ENCODE data around the gene UNC13A. TPM values are rescaled to one million over a fixed set of nuclear protein-coding genes. Genes with fewer than 3 reads are reported as not detected.

Gene UNC13A
- total and polyA plus RNA-seq, 2 donors (not counting 1 experiment from before 2014, with no cell fraction given): under 0.01 to 0.28 TPM

DNA sequence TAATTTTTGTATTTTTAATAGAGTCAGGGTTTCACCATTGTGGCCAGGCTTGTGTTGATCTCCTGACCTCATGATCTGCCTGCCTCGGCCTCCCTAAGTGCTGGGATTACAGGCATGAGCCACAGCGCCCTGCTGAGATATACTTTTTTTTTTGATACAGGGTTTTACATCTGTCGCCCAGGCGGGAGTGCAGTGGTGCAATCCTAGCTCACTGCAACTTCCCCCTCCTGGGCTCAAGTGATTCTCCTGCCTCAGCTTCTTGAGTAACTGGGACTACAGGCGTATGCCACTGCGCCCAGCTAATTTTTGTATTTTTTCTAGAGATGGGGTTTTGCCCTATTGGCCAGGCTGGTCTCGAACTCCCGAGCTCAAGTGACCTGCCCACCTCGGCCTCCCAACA, 130.7 kb downstream of the UNC13A start:
- no peak overlapping the region for H3K4me3 ChIP-seq (replicated peaks in 1 of 4; ENCODE audit: control extremely low read depth in 1 of 4, insufficient read depth in 1 of 4, low read depth in 3 of 4, low read length in 4 of 4)
- peaks cover 21% of the 10 kb centered on the region for H3K79me2 ChIP-seq (ENCODE audit: control insufficient read depth, insufficient read depth, low read length)
- no peak overlapping the region for H3K9ac ChIP-seq (ENCODE audit: insufficient read depth, low read length)
- H3K27ac ChIP-seq (ENCODE audit: insufficient read depth, low read length): no peak overlapping the region
- no peaks in the 10 kb centered on the region for H4K20me1 ChIP-seq (ENCODE audit: control insufficient read depth, extremely low read depth, insufficient read depth, low read length)
- H3K36me3 ChIP-seq (ENCODE audit: control insufficient read depth, insufficient read depth, low read length): peaks cover 11% of the 10 kb centered on the region
- no peaks in the 10 kb centered on the region for H3K27me3 ChIP-seq (ENCODE audit: control insufficient read depth, insufficient read depth, low read length)
- DNase-seq (ENCODE audit: low read depth in 2 of 2): no peak
- no peak overlapping the region for H2AFZ ChIP-seq (ENCODE audit: low read length)
- H3K4me2 ChIP-seq (ENCODE audit: extremely low read depth, insufficient read depth, low read length): no peak overlapping the region
- H3K4me1 ChIP-seq (ENCODE audit: control insufficient read depth, extremely low read depth, insufficient read depth, low read length): peaks cover 8% of the 10 kb centered on the region
- H3K9me3 ChIP-seq (ENCODE audit: control insufficient read depth, insufficient read depth, low read depth, low read length): no peaks in the 10 kb centered on the region
- TF ChIP-seq EZH2 (IDR thresholded peaks at IDR 0.05; ENCODE audit: low read length, missing control alignments) (no peak), CTCF (conservative IDR thresholded peaks at IDR 0.05 in 1 of 2, IDR thresholded peaks at IDR 0.05 in 1 of 2; ENCODE audit: low read depth in 1 of 2, low read length in 2 of 2) (no peak)

DNA sequence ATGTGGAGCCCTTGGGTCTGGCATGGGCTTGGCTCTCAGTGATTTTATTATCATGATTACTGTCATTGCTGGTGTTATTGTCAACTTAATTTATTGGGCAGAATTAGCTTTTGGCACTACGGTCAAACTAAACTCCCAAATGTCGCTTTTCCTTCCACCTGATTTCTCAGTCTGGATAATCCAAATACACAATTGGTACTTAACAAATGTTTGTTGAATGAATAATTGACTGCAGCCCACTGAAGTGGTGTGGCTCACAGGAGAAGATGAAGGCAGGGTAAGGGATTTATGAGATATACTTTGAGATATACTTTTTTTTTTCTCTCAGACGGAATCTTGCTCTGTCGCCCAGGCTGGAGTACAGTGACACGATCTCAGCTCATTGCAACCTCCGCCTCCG, 131.2 kb downstream of the UNC13A start:
- H3K9ac ChIP-seq (ENCODE audit: insufficient read depth, low read length): no peak overlapping the region
- peaks cover 8% of the 10 kb centered on the region for H3K4me1 ChIP-seq (ENCODE audit: control insufficient read depth, extremely low read depth, insufficient read depth, low read length)
- H3K36me3 ChIP-seq (ENCODE audit: control insufficient read depth, insufficient read depth, low read length): peaks cover 11% of the 10 kb centered on the region
- H3K27ac ChIP-seq (ENCODE audit: insufficient read depth, low read length): peak overlapping the region; percentile 79
- H3K79me2 ChIP-seq (ENCODE audit: control insufficient read depth, insufficient read depth, low read length): peaks cover 20% of the 10 kb centered on the region
- no peaks in the 10 kb centered on the region for H4K20me1 ChIP-seq (ENCODE audit: control insufficient read depth, extremely low read depth, insufficient read depth, low read length)
- no peak overlapping the region for H2AFZ ChIP-seq (ENCODE audit: low read length)
- peak overlapping the region; percentile 80 for H3K4me2 ChIP-seq (ENCODE audit: extremely low read depth, insufficient read depth, low read length)
- H3K9me3 ChIP-seq (ENCODE audit: control insufficient read depth, insufficient read depth, low read depth, low read length): no peaks in the 10 kb centered on the region
- peak overlapping the region; percentile 83 to 96 (median 92) for H3K4me3 ChIP-seq (replicated peaks in 1 of 4; ENCODE audit: control extremely low read depth in 1 of 4, insufficient read depth in 1 of 4, low read depth in 3 of 4, low read length in 4 of 4)
- DNase-seq (ENCODE audit: low read depth in 2 of 2): no peak
- no peak for TF ChIP-seq EZH2 (IDR thresholded peaks at IDR 0.05; ENCODE audit: low read length, missing control alignments)
- no peaks in the 10 kb centered on the region for H3K27me3 ChIP-seq (ENCODE audit: control insufficient read depth, insufficient read depth, low read length)

- Histone ChIP-seq H3K79me2 (ENCODE audit: control insufficient read depth, insufficient read depth, low read length) (peaks cover 20% of the 10 kb centered on the region), H3K36me3 (ENCODE audit: control insufficient read depth, insufficient read depth, low read length) (peaks cover 11% of the 10 kb centered on the region), H3K4me3 (replicated peaks in 1 of 4; ENCODE audit: control extremely low read depth in 1 of 4, insufficient read depth in 1 of 4, low read depth in 3 of 4, low read length in 4 of 4) (peak overlapping the region; percentile 83 to 96 (median 92)), H3K27me3 (ENCODE audit: control insufficient read depth, insufficient read depth, low read length) (no peaks in the 10 kb centered on the region), H3K4me2 (ENCODE audit: extremely low read depth, insufficient read depth, low read length) (peak overlapping the region; percentile 80), H3K9ac (ENCODE audit: insufficient read depth, low read length) (peak overlapping the region; percentile 81), H3K27ac (ENCODE audit: insufficient read depth, low read length) (peak overlapping the region; percentile 79), H3K9me3 (ENCODE audit: control insufficient read depth, insufficient read depth, low read depth, low read length) (no peaks in the 10 kb centered on the region), H3K4me1 (ENCODE audit: control insufficient read depth, extremely low read depth, insufficient read depth, low read length) (peaks cover 8% of the 10 kb centered on the region), H4K20me1 (ENCODE audit: control insufficient read depth, extremely low read depth, insufficient read depth, low read length) (no peaks in the 10 kb centered on the region), H2AFZ (ENCODE audit: low read length) (peak overlapping the region; percentile 73)
- peak; percentile 45 to 75 for DNase-seq (ENCODE audit: low read depth in 2 of 2)
- TF ChIP-seq EZH2 (IDR thresholded peaks at IDR 0.05; ENCODE audit: low read length, missing control alignments): no peak
- no peak for TF ChIP-seq CTCF (conservative IDR thresholded peaks at IDR 0.05 in 1 of 2, IDR thresholded peaks at IDR 0.05 in 1 of 2; ENCODE audit: low read depth in 1 of 2, low read length in 2 of 2)
These were observed 132.0 kb downstream of the UNC13A start for GRCh38 chr19:17555929-17556813.

All from fibroblast of lung (primary cell).